ENCODE results near the gene PAMR1. TPM values are rescaled to one million over a fixed set of nuclear protein-coding genes. Genes with fewer than 3 reads are reported as not detected.
A peak's percentile ranks its signal among the peaks of the same experiment; 100 is the strongest.

PAMR1 gene
- total and polyA plus RNA-seq, 10 of the 15 experiments (the other 5 are each of a cell fraction or from before 2014, with no cell fraction given): 0.04 TPM; not detected in 9

- TF ChIP-seq ZNF217 (IDR thresholded peaks at IDR 0.05): no peak
These were observed 4.6 kb upstream of the PAMR1 start (continued) for GRCh38 chr11:35529971-35530495.

GRCh38 chr11:35526370-35526792, 965 bp upstream of the PAMR1 start:
- H3K36me3 ChIP-seq (ENCODE audit: control insufficient read depth in 2 of 2, insufficient read depth in 2 of 2, low read length in 1 of 2): no peaks in the 10 kb centered on the region
- no peak for ATAC-seq
- ChIA-PET CTCF (interaction anchor here (1.2 kb wide), 1 partner anchor 732 kb away, joined by 3 read pairs; no protein-coding TSS in a partner anchor), SMC1A (ENCODE audit: uncharacterized antibody, unreplicated experiment) (no interaction called here), RAD21 (ENCODE audit: unreplicated experiment) (no interaction called here), POLR2A (no interaction called here)
- H3K4me1 ChIP-seq (ENCODE audit: control insufficient read depth, insufficient read depth, low read length): no peaks in the 10 kb centered on the region
- no peak overlapping the region for H2AFZ ChIP-seq (ENCODE audit: control insufficient read depth, low read depth, low read length)
- 10% methylated on average over 6 of the region's 6 CpGs for WGBS (ENCODE audit: insufficient coverage, insufficient replicate concordance, low lambda C conversion rate, missing lambda C conversion rate)
- H3K27ac ChIP-seq (ENCODE audit: control insufficient read depth, insufficient read depth): no peak overlapping the region
- DNase-seq (ENCODE audit: low read depth, low spot score): no peak
- H3K27me3 ChIP-seq (replicated peaks in 1 of 2; ENCODE audit: control insufficient read depth in 2 of 2, insufficient read depth in 2 of 2, low read length in 1 of 2): peaks cover 4 to 23% of the 10 kb centered on the region in 2 experiments
- no peaks in the 10 kb centered on the region for H3K79me2 ChIP-seq (ENCODE audit: control insufficient read depth, insufficient read depth, low read length)
- intact Hi-C loops (cut with micrococcal nuclease; ENCODE audit: unreplicated experiment) (no loop called here), in situ Hi-C loops (cut with MboI) (no loop called here)
- no peak for FAIRE-seq
- H3K4me2 ChIP-seq (ENCODE audit: control insufficient read depth, insufficient read depth): no peak overlapping the region
- no peaks in the 10 kb centered on the region for H3K9me3 ChIP-seq (replicated peaks; ENCODE audit: control insufficient read depth, insufficient read depth, low read length)
- no peaks in the 10 kb centered on the region for H4K20me1 ChIP-seq (ENCODE audit: control insufficient read depth, insufficient read depth)
- no peak overlapping the region for H3K9ac ChIP-seq (ENCODE audit: control insufficient read depth, insufficient read depth, low read length)
- no TSS peak for BruUV-seq (replicated peaks)
- TF ChIP-seq NFIC (IDR thresholded peaks at IDR 0.05; ENCODE audit: low read depth, low read length) (no peak), ZNF24 (IDR thresholded peaks at IDR 0.05) (peak; percentile 65; the same call in 1 of the 2 replicates)
- no peak overlapping the region for H3K4me3 ChIP-seq

GRCh38 chr11:35524780-35525179, 636 bp downstream of the PAMR1 start:
- no peaks in the 10 kb centered on the region for H3K4me1 ChIP-seq (ENCODE audit: control insufficient read depth, insufficient read depth, low read length)
- FAIRE-seq: no peak
- RAD21 ChIA-PET (ENCODE audit: unreplicated experiment): no interaction called here

More at GRCh38 chr11:35524780-35525179, 636 bp downstream of the PAMR1 start:
- Histone ChIP-seq H3K27ac (ENCODE audit: control insufficient read depth, insufficient read depth) (no peak overlapping the region), H3K9me3 (replicated peaks; ENCODE audit: control insufficient read depth, insufficient read depth, low read length) (no peaks in the 10 kb centered on the region), H3K4me2 (ENCODE audit: control insufficient read depth, insufficient read depth) (no peak overlapping the region), H3K9ac (ENCODE audit: control insufficient read depth, insufficient read depth, low read length) (no peak overlapping the region), H3K36me3 (ENCODE audit: control insufficient read depth in 2 of 2, insufficient read depth in 2 of 2, low read length in 1 of 2) (no peaks in the 10 kb centered on the region), H3K79me2 (ENCODE audit: control insufficient read depth, insufficient read depth, low read length) (no peaks in the 10 kb centered on the region), H3K4me3 (no peak overlapping the region), H3K27me3 (replicated peaks in 1 of 2; ENCODE audit: control insufficient read depth in 2 of 2, insufficient read depth in 2 of 2, low read length in 1 of 2) (peaks cover 4 to 23% of the 10 kb centered on the region in 2 experiments), H2AFZ (ENCODE audit: control insufficient read depth, low read depth, low read length) (no peak overlapping the region), H4K20me1 (ENCODE audit: control insufficient read depth, insufficient read depth) (no peaks in the 10 kb centered on the region)
- DNase-seq (ENCODE audit: low read depth, low spot score) (no peak), ATAC-seq (no peak)
- 70% methylated on average over 4 of the region's 4 CpGs for WGBS (ENCODE audit: insufficient coverage, insufficient replicate concordance, low lambda C conversion rate, missing lambda C conversion rate)
- ChIA-PET CTCF (no interaction called here), SMC1A (ENCODE audit: uncharacterized antibody, unreplicated experiment) (interaction anchor here (0.7 to 1.6 kb wide), 2 partner anchors 11 to 57 kb away, joined by 3 read pairs; no protein-coding TSS in a partner anchor), POLR2A (no interaction called here)
- TF ChIP-seq KLF5 (IDR thresholded peaks at IDR 0.05; ENCODE audit: partially characterized antibody): no peak
- no peak for TF ChIP-seq IKZF1 (conservative IDR thresholded peaks at IDR 0.05)
- no peak for TF ChIP-seq NR2F1 (conservative IDR thresholded peaks at IDR 0.05)
- TF ChIP-seq SREBF2 (IDR thresholded peaks at IDR 0.05; ENCODE audit: low read length): no peak
- TF ChIP-seq STAT3 (IDR thresholded peaks at IDR 0.05; ENCODE audit: low read depth, low read length): no peak
- no peak for TF ChIP-seq RAD21 (IDR thresholded peaks at IDR 0.05; ENCODE audit: insufficient read depth, low read depth, low read length)
- BruUV-seq (replicated peaks): no TSS peak
- intact Hi-C loops (cut with micrococcal nuclease; ENCODE audit: unreplicated experiment): no loop called here
- in situ Hi-C loops (cut with MboI): no loop called here
